GM10847 (cell line): ENCODE data around the gene NEK6.

Experiments
- POLR2A ChIP-seq: IDR thresholded peaks from 2 replicates; pipeline ENCODE4 v1.6.1; 2011; ENCODE audit not compliant: insufficient read length; ENCODE audit errors: extremely low read depth

The NEK6 gene

GRCh38 chr9:124395826-124396225 is 138.1 kb downstream of the NEK6 start:
- no peak for TF ChIP-seq POLR2A

GRCh38 chr9:124398191-124398935 is 140.6 kb downstream of the NEK6 start:
- no peak for TF ChIP-seq POLR2A

DNA sequence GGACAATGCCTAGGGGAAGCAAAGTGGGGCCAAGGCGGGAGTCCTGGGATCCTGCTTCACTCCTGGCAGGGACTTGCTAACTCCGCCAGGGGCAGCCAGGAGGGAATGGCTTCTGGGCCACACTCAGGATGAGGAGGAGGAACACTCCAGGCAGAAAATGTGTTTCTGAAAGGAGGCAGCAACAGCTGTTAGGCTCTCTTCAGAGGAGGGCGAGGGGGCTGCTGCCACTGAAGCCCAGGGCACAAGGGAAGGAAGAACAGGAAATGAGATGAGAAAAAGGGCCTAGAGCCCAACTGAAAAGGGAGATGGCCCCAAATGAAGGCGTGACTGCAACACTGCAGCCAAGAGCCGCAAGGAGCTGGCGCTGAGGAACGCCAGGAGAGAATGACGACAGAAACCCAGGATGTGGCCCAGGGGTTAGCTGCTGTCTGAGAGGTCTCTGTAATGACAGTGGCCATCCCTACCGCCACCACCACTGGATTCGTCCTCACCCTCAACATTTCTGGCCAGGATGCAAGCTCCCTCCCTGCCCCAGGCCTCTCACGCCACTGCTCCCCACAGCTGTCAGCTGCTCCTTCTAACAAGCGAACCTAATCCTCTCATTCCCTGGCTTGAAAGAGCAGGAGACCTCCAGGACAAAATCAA is 141.7 kb downstream of the NEK6 start:
- TF ChIP-seq POLR2A = no peak

GRCh38 chr9:124399968-124400940 is 142.5 kb downstream of the NEK6 start:
- no peak for TF ChIP-seq POLR2A
